SW480 (cell line): ENCODE measurements around the gene FPR3.

Experiments used
- DNase-seq: peaks from one replicate; pipeline ENCODE4 v3.0.0-alpha.2; 2016; ENCODE audit warnings: low spot score

Gene FPR3

GRCh38 chr19:51807111-51807701 is 12.2 kb downstream of the FPR3 start:
- DNase-seq, result peak; percentile 13

- no peak for DNase-seq
Measured at GRCh38 chr19:51807925-51808324, 13.0 kb downstream of the FPR3 start.

- peak; percentile 48 for DNase-seq
Measured at GRCh38 chr19:51808333-51808986, 13.5 kb downstream of the FPR3 start.

GRCh38 chr19:51809787-51810186 is 14.8 kb downstream of the FPR3 start:
- DNase-seq, result no peak

GRCh38 chr19:51810223-51810622 is 15.3 kb downstream of the FPR3 start:
- DNase-seq, result peak; percentile 52

- no peak for DNase-seq
Measured at GRCh38 chr19:51811344-51811743, 16.4 kb downstream of the FPR3 start.

GRCh38 chr19:51815043-51815442 is 20.1 kb downstream of the FPR3 start:
- no peak for DNase-seq

- DNase-seq, result no peak
Measured at GRCh38 chr19:51816711-51817110, 21.8 kb downstream of the FPR3 start.

- DNase-seq, result no peak
Measured at GRCh38 chr19:51820011-51820410, 25.1 kb downstream of the FPR3 start.

- DNase-seq, result no peak
Measured at GRCh38 chr19:51820831-51821446, 26.0 kb downstream of the FPR3 start.

- no peak for DNase-seq
Measured at GRCh38 chr19:51821456-51821855, 26.5 kb downstream of the FPR3 start.

GRCh38 chr19:51821921-51822320 is 27.0 kb downstream of the FPR3 start:
- no peak for DNase-seq

- DNase-seq, result no peak
Measured at GRCh38 chr19:51822325-51822724, 27.4 kb downstream of the FPR3 start.

GRCh38 chr19:51822946-51823345 is 28.0 kb downstream of the FPR3 start:
- DNase-seq, result no peak

- no peak for DNase-seq
Measured at GRCh38 chr19:51824281-51825005, 29.5 kb downstream of the FPR3 start.

- no peak for DNase-seq
Measured at GRCh38 chr19:51830274-51830673, 35.3 kb downstream of the FPR3 start.

GRCh38 chr19:51837145-51837544 is 42.2 kb downstream of the FPR3 start:
- no peak for DNase-seq

GRCh38 chr19:51861870-51862622 is 67.1 kb downstream of the FPR3 start:
- no peak for DNase-seq

- DNase-seq, result no peak
Measured at GRCh38 chr19:51873097-51873496, 78.1 kb downstream of the FPR3 start.
